ENCODE data around the gene RAI1.

Gene RAI1

DNA sequence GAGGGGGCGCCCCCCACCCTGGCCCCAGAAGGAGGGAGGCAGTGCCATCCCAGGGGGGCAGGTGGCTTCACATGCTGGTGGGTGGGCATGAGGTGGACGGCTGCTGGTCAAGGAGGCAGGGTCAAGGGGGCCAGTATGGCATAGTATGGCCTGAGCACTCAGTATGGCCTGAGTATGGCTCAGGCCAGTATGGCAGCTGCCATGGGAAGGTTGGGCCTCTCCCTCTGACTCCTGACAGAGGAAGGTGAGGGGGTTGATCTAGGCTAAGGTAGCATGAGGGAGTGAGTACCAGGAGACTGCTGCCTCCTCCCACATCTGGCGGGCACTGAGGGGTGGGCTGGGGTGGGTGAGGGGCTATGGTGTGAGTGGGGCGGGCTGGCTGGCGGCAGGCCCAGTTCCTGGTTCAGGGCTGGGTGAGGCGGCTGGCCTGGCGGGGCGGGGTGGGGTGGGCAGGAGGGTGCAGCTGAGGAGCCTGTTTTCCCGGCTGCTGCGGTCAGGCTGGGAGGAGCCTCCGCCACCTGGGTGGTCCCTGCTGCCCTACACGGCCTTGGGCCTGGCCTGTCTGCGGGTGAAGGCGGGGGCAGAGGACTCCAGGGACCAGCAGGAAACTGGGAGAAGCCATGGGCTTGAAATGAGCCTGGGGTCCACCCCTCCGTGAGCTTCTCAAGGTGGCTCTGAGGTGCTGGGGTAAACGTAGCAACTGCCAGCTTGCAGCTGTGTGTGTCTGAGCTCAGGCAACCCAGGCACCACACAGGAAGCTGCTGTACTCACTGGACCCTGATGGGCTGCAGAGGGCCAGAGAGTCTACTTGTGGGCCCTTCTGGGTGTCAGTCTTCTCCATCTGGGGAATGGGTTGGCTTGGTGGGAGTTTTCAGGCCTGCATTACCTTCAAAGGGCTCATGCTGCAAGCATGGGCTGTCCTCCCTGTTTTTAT is 57.0 kb downstream of the RAI1 start:
- DNase-seq, result no peak

DNA sequence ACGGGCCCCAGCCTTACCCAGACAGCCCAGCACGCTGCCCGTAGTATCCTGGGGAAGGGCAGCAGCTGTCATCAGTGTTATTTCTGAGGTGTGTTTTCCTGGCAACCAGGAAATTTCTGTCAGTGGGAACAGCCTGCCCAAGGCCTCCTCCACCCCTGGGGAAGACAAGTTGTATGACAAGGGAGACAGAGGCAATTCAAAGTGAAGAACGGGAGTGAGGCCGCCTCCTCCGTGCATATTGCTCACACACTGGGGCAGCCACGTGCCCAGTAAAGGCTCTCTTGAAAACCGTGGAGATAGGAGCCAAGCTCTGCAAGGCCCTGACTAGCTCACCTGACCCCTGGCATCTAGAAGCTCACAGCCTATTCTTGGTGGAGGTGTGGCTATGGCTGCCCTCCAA is 57.6 kb downstream of the RAI1 start:
- DNase-seq, result no peak

DNA sequence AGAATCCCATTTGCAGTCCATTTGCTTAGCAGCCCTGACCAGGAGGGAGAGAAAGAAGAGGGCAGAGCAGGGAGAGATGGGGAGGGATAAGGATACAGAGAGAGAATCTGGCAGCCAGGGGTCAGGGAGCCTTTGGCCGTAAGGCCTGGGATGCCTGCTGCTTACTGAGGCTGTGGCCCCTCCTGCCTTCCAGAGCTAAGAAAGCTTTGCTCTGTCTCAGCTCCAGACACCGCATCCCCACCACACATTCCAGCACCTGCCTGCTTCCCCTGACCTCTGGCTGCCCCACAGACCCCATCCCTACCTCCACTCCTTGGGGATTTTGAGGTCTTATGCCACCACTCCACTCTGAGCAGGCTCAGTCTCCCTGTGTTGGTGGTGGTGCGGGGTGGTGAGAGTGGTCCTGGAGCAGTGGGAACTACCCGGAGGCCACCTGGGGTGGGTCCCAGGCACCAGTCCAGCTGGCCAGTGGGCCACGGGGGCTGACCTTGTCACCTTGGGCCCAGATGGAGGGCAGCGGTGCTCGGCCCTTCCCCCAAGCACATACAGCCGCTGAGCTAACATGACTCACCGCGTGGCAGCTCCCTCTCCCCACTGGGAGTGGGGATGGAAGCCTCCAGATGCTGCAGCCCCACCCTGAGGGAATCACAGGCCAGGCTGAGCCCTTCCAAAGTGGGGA is 58.3 kb downstream of the RAI1 start:
- DNase-seq, result no peak

DNA sequence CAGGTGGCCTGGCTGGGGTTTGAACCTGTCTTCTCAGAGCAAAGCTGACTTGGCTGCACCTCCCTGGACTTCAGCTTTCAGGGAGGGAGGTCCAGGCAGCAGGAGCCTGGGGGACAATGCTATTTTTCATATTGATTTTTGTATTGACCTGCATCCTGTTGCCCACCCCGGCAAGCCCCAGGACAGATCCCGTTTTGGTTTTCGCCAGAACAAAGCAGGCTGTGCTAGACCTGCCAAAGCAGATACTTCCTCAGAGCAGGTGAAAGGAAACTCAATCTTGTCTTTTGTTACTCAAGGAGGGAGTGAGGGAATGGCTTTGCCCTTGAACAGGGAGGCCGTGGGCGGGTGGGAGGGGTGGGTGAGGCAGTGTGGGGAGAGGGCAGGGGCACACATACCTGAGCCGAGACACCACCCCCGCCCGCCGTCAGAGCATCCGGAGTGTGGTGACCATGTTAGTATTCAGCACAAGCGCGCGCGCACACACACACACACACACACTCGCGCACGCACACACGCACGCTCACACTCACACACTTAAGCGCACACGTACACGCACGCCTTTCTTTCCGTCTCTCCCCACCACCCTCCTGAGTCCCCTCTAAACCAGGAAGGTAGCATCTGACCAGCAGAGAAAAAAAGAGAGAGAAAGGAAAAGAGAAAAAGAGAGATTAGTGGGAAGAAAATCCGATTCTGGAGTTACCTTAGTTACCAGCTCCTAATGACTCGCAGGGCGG is 59.5 kb downstream of the RAI1 start:
- DNase-seq, result peak; percentile 26

DNA sequence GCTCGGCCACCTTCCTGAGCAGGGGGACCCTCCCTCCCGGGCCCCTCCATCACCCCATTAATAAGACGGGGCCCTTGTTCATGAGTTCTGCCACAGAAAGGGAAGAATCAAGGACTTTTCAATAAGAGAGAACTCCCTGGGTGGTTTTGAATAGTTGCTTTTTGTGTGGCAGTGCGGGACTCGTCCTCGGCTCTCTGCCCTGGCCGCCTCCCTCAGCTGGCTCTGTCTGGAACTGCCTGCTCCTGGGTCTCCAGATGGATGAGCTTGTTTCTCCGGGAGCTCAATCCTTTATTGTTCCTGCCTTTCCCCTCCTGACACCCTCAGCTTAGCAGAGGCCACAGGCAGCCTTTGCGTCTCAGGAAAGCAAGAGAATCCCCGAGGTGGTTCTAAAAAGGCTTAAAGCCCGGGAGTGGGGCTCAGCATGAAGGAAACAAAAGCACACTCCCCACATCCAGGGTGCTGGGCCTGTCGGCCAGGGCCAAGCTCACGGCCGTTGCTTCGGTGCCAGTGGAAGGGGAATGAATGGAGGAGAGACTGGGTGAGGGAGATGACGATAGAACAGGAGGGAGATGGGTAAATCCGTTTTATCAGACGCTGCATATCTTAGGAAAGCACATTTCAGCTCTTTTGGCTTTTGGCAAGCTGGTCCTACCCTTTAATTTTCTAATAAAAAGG is 60.2 kb downstream of the RAI1 start:
- no peak for DNase-seq

DNA sequence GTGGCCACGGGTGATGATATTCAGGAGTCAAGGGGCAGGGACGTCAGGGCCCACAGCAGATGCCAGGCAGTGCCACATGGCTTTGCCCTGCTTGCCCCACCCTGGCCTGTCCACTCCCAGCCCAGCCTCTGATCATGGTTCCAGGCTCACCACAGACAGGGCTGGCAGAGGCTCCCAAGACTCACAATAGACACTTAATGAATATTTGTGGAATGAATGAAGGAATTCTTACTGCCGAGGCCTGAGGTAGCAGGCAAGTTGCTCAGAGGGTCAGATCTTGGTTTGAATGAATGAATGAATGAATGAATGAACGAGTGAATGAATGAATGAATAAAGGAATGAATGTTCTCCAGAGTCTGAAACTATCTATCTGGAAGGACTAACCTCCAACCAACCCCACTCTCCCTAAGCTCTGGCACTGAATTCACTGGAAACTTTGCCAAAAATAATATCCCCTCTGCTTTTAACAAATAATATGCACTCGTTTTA is 60.9 kb downstream of the RAI1 start:
- no peak for DNase-seq

DNA sequence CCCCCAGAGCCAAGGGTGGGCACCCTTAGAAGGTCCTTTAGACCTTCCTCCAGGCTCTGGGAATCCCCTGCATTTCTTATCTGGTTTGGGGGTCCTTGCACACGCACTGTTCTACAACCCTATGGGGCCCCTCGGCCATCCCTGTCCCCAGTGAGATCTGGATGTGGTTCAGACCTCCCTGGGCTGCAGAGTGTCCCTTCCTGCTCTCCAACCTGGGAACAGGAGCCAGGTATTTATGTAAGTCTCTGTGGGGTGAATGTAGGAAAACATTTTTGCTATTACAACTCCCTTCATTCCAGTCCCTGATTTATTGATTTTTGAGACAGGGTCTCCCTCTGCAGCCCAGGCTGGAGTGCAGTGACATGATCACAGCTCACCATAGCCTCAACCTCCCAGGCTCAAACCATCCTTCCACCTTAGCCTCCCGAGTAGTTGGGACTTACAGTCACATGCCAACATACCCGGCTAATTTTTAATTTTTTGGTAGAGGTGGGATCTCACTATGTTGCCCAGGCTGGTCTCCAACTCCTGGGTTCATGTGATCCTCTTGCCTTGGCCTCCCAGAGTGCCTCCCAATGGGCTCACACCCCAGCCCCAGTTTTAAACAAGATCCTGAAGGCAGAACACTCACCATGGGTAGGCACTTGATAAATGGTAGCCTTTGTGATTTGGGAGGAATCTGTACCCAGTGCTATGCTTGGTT is 61.6 kb downstream of the RAI1 start:
- no peak for DNase-seq

DNA sequence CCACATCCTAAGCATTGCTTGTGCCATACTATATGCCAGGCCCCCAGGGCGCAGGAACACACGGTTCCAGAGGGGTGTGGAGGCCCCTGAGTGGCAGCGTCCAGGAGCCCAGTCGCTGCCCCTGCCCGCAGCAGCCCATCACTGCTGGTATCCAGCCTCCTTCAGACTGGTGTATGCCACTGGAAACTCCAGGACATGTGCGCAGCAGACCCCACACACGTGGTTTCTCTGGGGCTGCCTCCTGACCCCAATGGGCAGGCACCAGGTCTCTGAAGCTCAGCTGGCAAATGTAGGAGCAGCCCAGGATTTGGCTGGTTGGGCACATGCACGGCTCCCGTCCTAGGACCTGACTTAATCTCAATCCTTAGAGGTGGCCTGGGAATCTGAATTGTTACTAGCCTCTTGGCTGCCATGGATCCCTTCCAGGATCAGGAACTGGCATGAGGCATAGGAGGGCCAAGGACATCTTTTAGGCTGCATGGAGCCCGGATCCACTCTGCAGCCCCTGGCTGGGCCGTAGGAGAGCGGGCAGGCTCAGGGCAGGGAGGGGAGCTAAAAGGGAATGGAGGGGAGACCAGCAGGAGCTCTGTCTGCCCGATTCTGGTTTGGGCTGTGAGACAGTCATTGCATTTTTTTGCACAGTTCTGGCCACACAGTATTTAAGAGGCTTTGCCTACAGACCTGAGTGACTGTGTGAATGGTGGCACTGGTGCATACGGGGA is 62.3 kb downstream of the RAI1 start:
- no peak for DNase-seq

DNA sequence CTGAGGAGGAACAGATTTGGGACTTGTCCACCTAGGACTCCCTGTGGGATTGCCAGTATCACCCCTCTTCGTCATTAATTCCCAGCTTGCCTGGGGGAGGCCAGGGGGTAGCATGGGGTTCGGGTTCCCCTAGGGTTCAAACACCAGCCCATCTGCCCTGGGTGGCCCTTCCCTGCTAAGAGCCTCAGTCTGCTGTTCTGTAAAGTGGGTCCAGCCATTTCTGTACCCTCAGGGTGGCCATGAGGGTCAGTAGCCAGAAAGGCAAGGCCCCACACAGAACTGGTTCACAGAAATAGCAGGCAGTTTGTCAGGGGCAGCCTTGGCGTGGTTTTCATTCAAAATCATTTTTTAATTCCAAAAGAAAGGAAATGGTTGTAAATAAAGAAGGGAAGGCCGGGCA is 62.9 kb downstream of the RAI1 start:
- DNase-seq, result no peak

DNA sequence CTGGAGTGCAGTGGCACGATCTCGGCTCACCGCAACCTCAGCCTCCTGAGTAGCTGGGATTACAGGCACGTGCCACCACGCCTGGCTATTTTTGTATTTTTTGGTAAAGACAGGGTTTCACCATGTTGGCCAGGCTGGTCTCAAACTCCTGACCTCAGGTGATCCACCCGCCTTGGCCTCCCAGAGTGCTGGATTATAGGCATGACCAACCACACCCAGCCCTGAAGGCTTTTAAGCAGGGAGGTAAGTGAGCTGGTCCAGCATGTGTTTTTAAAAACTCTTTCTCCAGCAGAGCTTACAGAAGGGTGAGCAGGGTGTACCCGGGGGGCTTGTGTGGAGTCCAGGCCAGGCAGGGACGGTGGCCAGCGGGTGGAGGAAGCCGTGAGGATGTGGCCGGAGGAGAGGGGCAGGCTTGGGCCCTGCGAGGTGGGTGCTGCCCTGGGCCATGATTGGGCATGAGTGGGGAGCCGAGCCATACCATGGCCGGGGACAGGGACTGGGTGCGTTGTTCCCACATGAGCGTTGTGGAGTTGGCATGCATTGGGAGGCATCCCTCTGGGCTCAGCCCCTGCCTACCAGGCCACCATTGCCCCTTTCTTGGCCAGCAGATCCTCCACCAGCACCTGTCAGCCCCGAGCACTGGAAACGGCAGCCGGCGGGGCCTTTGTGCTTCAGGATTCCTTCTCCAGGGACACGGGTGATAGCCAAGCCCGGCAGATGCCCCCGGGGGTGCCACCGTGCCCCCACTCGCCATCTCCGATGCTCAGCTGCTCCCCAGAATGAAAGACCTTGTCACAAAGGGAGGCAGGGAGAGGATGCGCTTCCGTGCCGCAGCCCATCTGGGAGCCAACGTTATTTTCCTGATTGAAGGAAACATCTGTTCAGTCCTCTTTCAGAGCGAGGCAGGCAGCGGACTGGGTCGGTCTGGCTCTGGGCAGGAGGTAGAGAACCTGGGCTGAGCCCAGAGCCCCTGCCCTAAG is 64.5 kb downstream of the RAI1 start:
- no peak for DNase-seq

DNA sequence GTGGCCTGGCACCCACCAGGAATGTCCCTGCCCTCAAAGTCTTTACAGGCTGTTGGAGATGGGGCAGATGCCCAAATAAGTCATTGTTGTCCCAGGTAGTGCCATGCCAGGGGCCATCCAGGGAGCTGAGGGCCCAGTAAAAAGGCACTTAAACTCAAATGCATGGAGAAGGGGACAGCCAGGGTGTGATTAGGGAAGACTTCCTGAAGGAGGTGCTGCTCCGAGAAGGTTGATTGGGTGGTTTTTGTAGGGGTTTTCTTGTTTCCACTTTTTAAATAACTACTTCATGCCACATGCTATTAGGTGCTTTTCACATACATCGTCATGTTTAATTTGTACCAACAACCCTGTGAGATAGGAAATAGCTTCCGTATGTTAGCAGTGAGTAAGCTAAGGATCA is 66.9 kb downstream of the RAI1 start:
- no peak for DNase-seq

DNA sequence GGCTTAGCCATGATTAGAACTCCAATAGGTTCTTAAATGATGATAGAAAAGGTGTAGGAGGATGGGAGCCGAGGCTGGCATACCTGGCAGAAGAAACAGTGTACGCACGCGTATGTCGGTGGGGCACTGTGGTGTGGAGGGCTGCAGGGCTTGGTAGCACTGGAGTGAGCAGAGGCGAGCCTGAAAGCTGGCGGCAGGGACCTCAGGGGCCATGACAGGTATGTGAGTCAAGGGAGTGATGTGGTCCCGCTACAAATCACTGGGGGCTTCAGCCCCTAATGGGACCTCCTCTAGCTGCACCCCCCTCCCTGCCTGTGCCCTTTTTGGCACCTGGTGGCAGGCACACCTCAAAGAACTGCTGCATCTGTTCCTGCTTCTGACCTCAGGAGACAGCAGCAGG is 67.3 kb downstream of the RAI1 start:
- no peak for DNase-seq

DNA sequence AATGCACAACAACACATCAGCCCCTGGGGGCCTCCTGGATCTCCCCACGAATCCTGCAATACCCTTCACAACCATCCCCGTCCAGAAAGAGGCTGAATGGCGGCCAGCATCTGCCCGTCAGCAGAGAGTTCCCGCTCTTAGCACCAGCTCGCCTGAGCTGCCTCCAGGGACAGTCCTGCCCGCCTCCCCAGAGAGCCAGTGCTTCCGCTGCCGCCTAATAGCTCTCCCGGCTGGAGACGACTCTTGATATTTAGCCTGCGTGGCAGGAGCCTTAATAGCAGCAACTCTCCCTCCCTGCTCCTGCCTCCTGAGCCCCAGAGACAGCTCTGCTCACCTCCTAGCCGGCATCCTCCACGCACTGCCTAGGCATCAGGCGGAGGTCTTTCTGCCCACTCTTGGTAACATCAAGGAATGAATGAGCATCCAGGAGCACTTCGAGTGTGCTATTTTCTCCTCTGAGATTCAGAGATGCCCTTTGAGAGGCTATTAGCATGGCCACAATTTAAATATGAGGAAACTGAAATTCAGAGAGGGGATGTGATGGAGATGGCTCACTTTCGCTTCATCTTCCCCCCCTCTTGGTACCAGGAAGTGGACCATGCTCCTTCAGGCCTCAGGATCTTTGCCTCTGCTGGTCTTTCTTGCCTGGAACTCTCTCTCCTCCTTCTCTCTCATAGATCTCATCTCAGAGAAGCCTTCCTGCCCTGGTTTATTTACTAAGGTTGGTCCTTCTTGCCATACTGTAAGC is 67.9 kb downstream of the RAI1 start:
- DNase-seq, result no peak

DNA sequence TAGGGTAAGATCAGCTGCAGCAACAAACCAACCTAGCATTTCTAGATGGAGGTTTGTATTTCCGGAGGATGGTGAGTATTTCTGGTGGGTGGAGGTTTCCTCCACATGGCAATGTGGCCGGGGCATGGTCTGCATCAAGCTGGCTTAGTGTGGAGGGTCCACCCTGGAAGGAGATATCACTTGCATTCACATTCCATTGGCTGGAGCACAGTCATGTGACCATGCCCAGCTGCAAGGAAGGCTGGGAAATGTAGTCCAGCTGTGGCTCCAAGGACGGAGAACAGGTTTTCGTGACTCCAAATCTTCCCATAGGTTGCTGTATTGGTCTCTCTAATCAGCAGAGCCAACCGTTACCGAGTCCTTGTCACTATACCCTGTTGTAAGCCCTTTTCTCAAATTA is 68.7 kb downstream of the RAI1 start:
- DNase-seq, result peak; percentile 27

DNA sequence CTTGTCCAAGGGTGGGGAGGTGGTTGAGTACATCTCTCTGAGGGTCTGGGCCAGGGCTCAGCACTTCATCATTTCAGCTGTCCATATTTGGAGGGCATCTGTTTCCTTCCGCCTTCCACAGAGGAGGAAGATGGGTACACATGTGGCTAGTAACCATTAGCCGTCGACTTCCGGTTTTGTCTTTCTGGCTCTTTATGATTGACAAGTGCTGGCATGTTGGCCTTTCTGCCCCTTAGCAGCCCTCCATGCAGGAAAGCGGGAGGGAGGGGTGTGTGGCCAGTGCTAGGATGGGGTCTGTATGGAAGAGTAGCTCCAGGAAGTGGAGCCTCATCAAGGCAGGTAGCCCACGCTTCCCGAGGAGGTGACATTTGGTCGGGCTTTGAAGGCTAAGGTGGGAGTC is 69.6 kb downstream of the RAI1 start:
- no peak for DNase-seq

DNA sequence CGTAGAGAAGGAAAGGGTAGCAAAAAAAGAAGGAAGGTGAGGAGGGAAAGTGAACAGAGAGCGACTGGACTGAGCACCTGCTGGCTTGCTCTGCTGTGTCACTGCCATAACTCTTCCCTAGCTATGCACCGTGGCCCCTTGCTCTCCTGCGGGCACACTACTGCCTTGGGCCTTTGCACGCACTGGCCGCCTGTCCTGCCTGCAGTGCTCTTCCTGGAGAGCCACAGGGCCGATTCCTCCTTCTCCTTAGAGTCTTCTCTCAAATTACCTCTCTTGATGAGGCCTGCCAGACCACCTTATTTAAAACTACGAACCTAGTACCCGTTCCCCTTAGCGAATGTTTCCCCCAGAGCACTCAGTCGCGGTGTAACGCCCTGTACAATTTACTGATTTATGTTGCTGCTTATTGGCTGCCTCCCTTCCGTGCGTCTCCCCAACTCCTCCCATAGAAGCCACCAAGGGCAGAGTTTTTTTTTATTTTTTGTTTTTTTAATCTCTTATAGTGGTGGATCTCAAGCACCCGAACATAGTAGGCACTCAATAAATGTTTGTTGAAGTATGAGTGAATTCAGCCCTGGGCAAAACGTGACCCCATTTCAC is 70.3 kb downstream of the RAI1 start:
- no peak for DNase-seq

DNA sequence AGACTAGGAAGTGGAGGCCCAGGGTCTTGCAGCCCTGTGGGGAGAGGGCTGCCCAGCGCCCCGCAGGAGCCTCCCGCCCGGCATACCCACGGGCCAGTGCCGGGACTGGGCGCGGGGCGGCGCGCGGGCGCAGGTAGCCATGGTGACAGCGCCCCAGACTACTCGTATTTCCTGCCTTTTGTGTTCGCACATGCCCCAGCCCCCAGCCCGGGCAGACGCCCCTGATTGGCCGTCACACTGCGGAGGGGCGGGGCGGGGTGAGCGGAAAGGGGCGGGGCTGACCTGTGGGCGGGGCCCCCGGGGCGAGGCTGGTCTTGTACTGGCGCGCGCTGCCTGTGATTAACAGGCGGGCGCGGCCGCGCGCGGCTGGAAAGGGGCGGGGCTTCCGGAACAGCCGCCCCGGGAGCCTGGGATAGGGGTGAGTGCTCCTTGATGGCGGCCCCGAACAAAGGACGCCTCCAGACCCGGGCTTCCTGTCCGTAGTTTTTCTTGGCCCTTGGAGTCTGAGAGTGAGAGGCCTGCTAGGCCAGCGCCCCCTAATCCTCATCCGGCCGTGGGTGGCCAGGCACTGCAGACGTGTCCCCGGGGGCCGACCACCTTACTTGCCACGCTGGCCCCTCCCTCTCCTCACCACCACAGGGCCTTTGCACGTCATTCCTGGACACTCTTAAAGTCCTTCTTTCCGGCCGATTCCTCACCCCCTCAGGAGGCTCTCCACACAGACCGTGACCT is 71.0 kb downstream of the RAI1 start:
- DNase-seq, result peak; percentile 98

DNA sequence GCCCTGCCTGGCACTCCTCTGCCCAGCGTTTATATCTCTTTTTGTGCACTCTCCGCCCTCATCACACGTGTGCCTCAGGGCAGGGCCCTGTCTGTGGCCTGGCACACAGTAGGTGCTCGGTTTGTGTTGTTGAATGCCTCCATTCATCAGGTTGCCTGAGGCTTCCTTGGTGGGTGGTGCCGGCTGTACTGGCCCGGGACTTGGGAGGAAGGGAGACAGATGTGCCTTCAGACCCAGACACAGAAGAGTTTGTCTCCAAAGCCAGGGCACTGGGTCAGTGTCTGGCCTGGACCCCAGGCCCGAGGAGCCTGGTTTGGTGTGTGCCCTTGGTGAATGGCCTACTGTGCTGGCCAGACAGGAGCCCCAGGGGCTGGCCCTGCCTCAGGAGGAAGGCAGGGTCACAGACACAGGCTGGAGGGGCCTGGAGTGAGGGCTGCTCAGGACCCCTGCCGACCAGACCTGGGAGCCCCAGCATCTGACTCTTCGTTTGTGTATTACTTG is 71.6 kb downstream of the RAI1 start:
- no peak for DNase-seq

All from stimulated activated CD4-positive, alpha-beta T cell treated with anti-CD3 and anti-CD28 coated beads, Interleukin-12 subunit alpha, Interleukin-12 subunit beta, amount 100 ng/mL, for 4 hours (primary cell).